Lower leg skin (tissue), 4 donors: ENCODE data around the gene PCDHA4. TPM values are rescaled to one million over a fixed set of nuclear protein-coding genes. Genes with fewer than 3 reads are reported as not detected.
"Not testable (repeated sequence)": the region's sequence is repeated elsewhere in the genome, so short reads cannot be mapped to it uniquely, and the experiment has no call there.

ENCODE experiments used
- DNase-seq, 2 donors: peaks; one replicate each; pipeline ENCODE4 v3.0.0-alpha.2; 2019; ENCODE audit warnings: low spot score in 2 of 2
- H3K4me3 ChIP-seq: fragments of 200-600 bp; sonication (generic); 2 replicates; pipeline ENCODE4 v1.5.1; 2017; ENCODE audit warnings: mild to moderate bottlenecking, low read depth; ENCODE audit not compliant: poor library complexity, severe bottlenecking
- CTCF ChIP-seq, 3 donors: fragments of 450-650 bp; IDR thresholded peaks; one replicate each; pipeline ENCODE4 v1.5.1; 2016; ENCODE audit warnings: antibody characterized with exemption in 3 of 3, mild to moderate bottlenecking in 3 of 3, moderate library complexity in 2 of 3
- POLR2A ChIP-seq, 2 donors: fragments of 450-650 bp; IDR thresholded peaks; one replicate each; pipeline ENCODE4 v1.6.1; 2016 to 2017; ENCODE audit warnings: antibody characterized with exemption in 2 of 2, mild to moderate bottlenecking in 1 of 2, moderate library complexity in 1 of 2
- WGBS, 2 donors: methylation state at CpG; one replicate each; pipeline ENCODE4 v1.1.5; 2018; 5-methylcytosine and 5-hydroxymethylcytosine counted together
- intact Hi-C: fragments of 100-400 bp; cut with DNase I; formaldehyde crosslinking; loops from one replicate; pipeline ENCODE4 v1.15.0; 2023; ENCODE audit warnings: low total_unique reads
- total RNA-seq, 4 donors: library from RNA; depleted of rRNA; stranded (reverse); fragments of >200 nt; gene quantifications; one replicate each; pipeline ENCODE4 v1.1.0, GENCODE V29; 2016

Gene PCDHA4
- total RNA-seq, 4 donors from 2014 or later = 0.08 to 0.58 (median 0.23) TPM; not detected in 1

GRCh38 chr5:140801494-140801841 is 5.4 kb upstream of the PCDHA4 start:
- no peak for TF ChIP-seq CTCF (IDR thresholded peaks at IDR 0.05)
- no peak for TF ChIP-seq POLR2A (IDR thresholded peaks at IDR 0.05)
- WGBS, 2 donors = 14 to 19% methylated on average over 15 to 16 of the region's 16 CpGs
- no peak for DNase-seq
- intact Hi-C loops = no loop called here
- H3K4me3 ChIP-seq = no peak overlapping the region

GRCh38 chr5:140802381-140802780 is 4.5 kb upstream of the PCDHA4 start:
- DNase-seq, intact Hi-C loops, H3K4me3 ChIP-seq: not testable (repeated sequence)
- 44 to 60% methylated on average over 38 to 43 of the region's 45 CpGs for WGBS, 2 donors

- 46 to 50% methylated on average over 21 to 50 of the region's 53 CpGs for WGBS, 2 donors
- no peak for DNase-seq
- no peak for TF ChIP-seq POLR2A (IDR thresholded peaks at IDR 0.05)
- TF ChIP-seq CTCF (IDR thresholded peaks at IDR 0.05) = no peak
- no peak overlapping the region for H3K4me3 ChIP-seq
- intact Hi-C loops = no loop called here
Observed at GRCh38 chr5:140802781-140803271, 4.0 kb upstream of the PCDHA4 start.

- DNase-seq, H3K4me3 ChIP-seq, intact Hi-C loops: not testable (repeated sequence)
- 55 to 62% methylated on average over 37 to 54 of the region's 62 CpGs for WGBS, 2 donors
Observed at GRCh38 chr5:140808241-140808888, 1.5 kb downstream of the PCDHA4 start.

GRCh38 chr5:140808889-140809291 is 2.0 kb downstream of the PCDHA4 start:
- intact Hi-C loops = no loop called here
- no peak overlapping the region for H3K4me3 ChIP-seq
- WGBS, 2 donors = 66 to 76% methylated on average over 37 to 42 of the region's 43 CpGs
- DNase-seq = no peak
- TF ChIP-seq POLR2A (IDR thresholded peaks at IDR 0.05) (no peak), CTCF (IDR thresholded peaks at IDR 0.05) (no peak)

- 33 to 35% methylated on average over 39 of the region's 39 CpGs for WGBS, 2 donors
Observed at GRCh38 chr5:140821375-140822280, 14.8 kb downstream of the PCDHA4 start, which contains the start of gene PCDHA5. TSS of gene PCDHA5 (plus strand) at chr5:140821613.

GRCh38 chr5:140822281-140822629 is 15.4 kb downstream of the PCDHA4 start:
- DNase-seq = no peak
- 25 to 26% methylated on average over 6 of the region's 6 CpGs for WGBS, 2 donors
- TF ChIP-seq POLR2A (IDR thresholded peaks at IDR 0.05) = no peak
- TF ChIP-seq CTCF (IDR thresholded peaks at IDR 0.05) = no peak
- intact Hi-C loops = no loop called here
- H3K4me3 ChIP-seq = no peak overlapping the region

More at GRCh38 chr5:140821375-140822280, 14.8 kb downstream of the PCDHA4 start, which contains the start of gene PCDHA5:
- no peak within 1 kb of the TSS for H3K4me3 ChIP-seq
- no peak for DNase-seq
- TF ChIP-seq POLR2A (IDR thresholded peaks at IDR 0.05) = no peak
- intact Hi-C loops = no loop called here

GRCh38 chr5:140822969-140823368 is 16.1 kb downstream of the PCDHA4 start:
- intact Hi-C loops, H3K4me3 ChIP-seq, DNase-seq: not testable (repeated sequence)
- 62 to 63% methylated on average over 38 to 47 of the region's 48 CpGs for WGBS, 2 donors
